Activated CD4-positive, alpha-beta T cell treated with anti-CD3 and anti-CD28 coated beads for 48 hours (primary cell): ENCODE data around the gene HHIPL1.

Experiments
- DNase-seq: peaks from one replicate; pipeline ENCODE4 v3.0.0-alpha.2; 2020

Gene HHIPL1

DNA sequence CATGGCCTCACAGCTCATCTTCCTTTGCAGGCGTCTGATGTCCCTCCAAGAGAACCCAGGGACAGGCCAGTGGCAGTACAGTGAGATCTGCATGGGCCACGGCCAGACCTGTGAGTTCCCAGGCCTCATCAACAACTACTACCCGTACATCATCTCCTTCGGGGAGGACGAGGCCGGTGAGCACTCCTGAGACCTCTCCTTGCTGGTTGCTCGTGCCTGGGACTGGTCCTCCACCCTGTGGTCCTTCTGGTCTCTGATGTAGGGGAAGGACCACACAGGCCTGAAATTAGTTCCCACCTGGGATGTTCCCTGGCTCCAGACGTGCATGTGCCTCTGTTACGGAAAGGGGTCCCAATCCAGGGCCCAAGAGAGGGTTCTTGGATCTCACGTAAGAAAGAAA is 17.9 kb downstream of the HHIPL1 start:
- DNase-seq, result no peak

DNA sequence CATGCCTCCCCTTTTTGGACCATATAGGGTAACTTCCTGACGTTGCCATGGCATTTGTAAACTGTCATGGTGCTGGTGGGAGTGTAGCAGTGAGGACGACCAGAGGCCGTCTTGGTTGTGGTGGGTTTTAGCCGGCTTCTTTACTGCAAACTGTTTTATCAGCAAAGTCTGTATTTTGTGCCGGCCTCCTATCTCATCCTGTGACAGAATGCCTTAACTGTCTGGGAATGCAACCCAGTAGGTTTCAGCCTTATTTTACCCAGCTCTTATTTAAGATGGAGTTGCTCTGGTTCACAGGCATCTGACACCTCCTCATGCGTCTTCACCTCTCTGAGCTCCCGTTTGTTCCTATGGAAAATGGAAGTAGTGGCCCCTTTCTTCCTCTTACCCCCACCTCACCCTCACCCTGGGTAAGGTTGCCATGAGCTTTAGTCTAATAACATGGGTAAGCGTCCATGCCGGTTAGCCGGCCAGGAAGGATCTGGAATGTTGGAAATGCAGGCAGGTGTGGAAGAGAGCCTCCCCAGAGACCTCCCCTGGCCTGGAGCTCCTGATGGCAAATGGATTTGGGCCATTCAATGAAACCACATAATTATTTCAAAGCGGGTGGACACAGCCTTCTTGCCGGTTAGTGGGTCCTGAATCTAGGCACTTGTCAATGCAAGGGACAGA is 18.6 kb downstream of the HHIPL1 start:
- no peak for DNase-seq

GRCh38 chr14:99664058-99664936 is 19.4 kb downstream of the HHIPL1 start:
- no peak for DNase-seq

DNA sequence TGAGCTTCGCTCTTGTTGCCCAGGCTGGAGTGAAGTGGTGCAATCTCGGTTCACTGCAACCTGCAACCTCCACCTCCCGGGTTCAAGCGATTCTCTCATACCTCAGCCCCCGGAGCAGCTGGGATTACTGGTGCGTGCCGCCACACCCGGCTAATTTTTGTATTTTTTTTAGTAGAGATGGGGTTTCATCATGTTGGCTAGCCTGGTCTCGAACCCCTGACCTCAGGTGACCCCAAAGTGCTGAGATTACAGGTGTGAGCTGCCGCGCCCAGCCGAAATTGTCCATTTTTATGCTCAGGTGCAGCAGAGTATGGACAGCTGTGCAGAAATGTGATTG is 20.0 kb downstream of the HHIPL1 start:
- DNase-seq, result no peak

DNA sequence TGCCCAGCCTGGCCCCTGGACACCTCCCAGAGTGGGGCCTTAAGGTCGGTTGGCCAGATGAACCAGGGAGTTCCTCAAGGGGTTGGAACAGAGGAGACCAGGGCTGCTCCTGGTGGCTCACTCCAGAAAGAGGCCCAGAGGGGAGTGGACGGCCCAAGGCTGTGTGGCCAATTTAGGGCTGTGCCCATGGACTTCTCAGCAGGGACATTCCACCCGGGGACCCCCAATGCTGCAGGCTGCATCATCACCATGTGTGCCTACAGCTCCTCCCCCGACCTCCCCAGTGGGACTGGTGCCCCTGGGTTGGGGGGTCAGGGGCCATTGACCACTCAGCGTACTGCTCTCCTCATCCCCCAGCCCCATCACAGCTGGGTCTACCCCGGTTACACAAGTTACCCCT is 21.6 kb downstream of the HHIPL1 start:
- no peak for DNase-seq

DNA sequence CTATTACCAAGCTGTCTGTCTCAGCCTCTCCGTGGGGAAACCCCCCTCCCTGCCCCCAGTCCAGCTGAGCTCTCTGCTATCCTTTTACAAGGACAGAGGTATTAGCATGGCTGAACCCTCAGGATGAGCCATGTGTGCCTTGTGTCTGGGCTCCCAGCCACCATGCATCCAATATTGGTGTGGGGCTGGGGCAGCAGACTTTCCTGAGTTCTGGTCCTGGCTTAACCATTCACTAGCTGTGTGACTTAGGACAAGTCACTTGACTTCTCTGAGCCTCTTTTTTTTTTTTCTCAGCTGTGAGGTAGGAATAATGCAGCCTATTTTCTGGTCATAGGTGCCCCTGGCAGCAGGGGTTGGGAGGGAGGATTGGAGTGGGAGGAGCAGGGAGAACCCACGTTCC is 22.1 kb downstream of the HHIPL1 start:
- no peak for DNase-seq

DNA sequence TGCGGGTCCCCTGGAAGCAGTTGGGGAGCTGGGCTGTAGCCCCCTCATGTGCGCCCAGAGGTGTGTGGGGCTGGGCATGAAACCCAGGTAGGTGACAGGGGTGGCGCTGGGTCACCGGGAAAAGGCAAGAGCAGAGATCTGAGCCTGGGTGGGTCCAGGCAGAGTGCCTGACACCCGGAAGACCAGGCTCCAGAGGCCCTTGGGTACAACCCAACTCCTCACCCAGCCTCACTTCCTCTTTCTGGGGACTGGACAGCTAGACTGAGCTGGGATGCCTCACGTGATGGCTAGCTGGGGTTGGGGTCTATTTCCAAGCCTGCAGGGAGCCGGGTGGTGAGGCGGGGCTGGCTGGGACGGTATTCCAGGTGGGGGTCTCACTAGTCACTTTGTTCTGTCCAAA is 22.9 kb downstream of the HHIPL1 start:
- DNase-seq, result no peak

DNA sequence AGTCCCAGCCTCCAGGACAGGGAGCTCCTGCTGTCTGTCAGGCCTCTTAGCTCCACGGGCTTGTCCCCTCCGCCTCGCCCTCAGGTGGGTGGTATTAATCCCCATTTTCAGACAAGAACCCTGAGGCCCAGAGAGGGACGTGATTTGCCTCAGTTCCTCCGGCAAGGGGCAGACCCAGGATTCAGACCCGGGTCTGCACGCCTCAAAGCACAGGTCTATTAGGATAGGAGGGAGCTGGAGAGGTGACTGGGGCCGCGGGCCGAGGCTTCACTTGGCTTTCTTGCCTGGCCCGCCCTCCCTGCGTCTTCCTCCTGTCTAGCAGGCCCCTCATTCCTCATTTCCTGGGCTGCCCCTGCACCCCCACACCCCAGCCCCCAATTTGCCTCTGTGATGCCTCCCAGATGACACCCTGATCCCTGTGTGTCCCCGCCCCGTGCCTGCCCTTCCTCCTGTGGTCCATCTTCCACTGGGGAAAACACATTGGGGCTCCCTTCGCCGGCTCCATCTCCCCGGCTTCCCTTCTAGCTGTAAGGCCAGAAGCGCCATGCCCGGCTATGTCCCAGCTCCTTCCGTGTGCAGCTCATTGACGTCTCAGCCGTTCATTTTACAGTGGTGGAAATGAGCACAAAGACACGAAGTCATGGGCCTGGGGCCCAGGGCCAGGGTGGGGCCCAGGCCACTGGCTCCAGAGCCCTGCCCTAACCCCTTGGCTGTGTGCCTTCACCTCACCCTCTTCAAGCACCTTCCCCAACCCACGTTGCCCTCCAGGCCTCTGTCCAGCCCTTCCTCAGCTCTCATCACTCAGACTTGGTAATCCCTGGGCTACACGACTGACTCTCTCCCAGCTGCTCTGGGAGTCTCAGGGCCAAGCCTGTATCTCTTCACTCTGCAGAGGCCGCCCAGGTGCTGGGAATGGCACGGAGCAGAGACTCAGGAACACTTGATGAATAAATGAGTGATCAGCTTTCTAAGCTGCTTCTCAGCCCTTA is 23.7 kb downstream of the HHIPL1 start:
- DNase-seq, result no peak

GRCh38 chr14:99670361-99671234 is 25.7 kb downstream of the HHIPL1 start:
- no peak for DNase-seq

- DNase-seq, result no peak
Measured at GRCh38 chr14:99671235-99672224, 26.6 kb downstream of the HHIPL1 start.

DNA sequence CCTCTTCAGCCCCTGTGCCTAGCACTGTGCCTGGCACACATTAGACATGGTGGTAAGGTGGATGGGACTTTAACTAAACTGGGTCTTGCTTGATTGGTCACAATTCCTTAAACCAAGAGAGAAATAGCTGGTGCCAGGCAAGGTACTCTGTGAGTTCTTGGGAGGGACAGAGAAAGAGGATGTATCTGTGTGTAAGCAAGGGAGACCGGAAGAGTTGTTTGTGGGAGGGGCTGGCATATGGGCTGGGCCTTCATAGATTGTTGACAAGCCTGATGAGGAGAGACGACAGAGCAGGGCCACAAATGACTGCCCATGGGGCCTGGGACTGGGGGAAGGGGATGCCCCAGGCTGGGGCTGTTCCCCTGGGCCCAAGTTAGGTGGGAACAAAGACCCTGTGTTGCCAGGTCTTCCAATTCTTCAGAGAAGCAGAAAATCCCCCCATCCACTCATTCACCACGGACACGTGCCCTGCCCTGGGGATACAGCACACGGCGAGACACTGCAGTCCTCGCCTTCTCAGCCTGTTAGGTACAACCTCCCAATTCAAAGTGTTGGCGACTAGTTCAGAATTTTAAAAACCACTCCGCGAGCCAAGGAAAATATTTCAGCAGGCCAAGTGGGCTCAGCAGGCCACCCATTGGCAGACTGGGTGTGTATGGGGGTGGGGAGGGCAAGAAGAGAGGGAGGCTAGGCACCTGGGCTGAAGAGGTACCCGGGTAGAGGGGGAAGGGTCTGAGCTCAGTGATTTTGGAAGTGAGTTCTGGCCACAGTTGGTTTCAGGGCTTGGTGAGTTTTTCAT is 27.8 kb downstream of the HHIPL1 start:
- no peak for DNase-seq

DNA sequence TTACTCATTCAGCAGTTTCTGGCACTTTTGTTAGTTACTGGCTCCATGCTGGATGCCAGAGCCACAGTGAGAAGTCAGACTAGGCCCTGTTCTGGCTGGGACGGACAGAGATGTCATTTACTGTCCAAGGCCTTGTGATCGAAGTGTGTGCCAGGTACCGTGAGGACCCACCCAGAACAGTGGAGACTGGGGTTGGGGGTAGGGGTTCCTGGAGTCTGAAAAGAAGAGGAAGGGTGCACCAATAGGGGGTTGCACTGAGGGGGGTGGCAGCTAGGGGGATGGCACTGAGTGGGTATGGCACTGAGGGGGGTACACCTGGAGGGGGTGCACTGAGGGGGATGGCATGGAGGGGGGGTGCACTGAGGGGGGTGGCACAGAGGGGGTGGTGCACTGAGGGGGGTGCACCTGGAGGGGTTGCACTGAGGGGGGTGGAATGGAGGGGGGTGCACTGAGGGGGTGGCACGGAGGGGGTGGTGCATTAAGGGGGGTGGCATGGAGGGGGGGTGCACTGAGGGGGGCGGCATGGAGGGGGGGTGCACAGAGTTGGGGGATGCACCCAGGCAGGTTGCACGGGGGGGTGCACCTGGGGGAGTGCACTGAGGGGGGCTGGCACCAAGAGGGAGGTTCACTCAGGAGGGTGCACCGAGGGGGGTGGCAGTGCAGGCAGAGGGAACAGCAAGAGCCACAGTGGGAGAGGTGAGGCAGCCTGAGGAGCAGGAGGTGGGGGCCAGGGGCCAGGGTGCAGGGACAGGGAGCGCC is 28.6 kb downstream of the HHIPL1 start:
- no peak for DNase-seq

- DNase-seq, result no peak
Measured at GRCh38 chr14:99674064-99674650, 29.2 kb downstream of the HHIPL1 start.

DNA sequence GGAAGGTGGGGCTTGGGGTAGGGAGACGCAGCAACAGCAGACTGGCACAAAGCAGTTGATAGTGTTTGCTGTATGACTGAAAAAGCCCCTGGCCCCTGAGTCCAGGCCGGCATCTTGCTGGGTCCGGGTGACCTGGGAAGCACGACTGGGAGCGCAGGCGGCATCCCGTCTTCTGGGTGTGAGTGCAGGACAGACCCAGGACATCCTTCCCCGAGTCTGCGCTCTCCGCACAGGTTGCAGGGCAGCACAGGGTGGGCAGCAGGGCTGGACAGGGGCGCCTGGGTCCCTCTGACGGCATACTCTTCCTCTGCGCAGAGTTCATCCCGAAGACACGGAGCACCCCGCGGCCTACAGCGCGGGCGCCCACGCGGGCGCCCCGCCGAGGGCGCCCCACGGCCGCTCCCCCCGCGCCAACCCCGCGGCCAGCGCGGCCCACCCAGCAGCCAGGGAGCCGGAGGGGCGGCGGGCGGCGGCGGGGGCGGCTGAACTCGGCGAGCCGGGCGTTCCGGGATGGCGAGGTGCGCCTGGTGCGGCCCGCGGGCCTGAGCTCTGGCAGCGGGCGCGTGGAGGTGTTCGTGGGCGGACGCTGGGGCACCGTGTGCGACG is 29.9 kb downstream of the HHIPL1 start:
- DNase-seq, result no peak

DNA sequence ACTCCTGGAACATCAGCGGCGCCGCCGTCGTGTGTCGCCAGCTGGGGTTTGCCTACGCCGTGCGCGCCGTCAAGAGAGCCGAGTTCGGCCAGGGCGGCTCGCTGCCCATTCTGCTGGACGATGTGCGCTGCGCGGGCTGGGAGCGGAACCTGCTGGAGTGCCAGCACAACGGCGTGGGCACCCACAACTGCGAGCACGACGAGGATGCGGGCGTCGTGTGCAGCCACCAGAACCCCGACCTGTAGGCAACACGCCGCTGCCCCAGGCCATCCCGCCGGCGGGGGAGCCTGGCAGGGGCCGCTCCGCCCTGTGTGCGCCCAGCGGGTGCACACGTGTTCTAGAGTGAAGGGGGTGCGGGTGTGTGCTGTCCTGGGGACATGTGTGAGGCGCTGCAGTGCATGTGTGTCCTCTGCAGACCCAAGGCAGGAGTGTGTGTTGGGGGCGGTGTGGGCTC is 30.5 kb downstream of the HHIPL1 start:
- DNase-seq, result no peak

- DNase-seq, result no peak
Measured at GRCh38 chr14:99675951-99676350, 31.0 kb downstream of the HHIPL1 start.

DNA sequence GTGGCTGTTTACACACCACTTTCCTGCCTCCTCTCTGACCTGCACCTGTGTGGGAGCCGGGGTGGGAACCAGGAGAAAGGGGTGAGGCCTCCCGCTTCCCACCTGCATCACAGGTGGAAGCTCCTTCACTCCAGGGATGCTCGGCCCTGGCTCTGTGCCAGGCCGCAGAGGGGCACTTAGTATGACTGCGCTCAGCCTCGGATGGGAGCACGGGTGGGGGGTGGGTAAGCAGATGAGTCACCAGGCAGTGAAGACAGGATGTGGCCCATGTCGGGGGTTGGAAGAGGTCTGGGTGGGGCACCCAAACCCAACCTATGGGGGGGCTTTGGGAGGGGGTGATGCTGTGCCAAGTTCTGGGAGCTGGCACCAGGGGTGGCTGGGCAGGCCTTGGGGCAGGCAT is 31.7 kb downstream of the HHIPL1 start:
- DNase-seq, result no peak
